Measurements from ENCODE around the gene ABCA2. TPM values are rescaled to one million over a fixed set of nuclear protein-coding genes. Genes with fewer than 3 reads are reported as not detected.

The ABCA2 gene
- total RNA-seq, 1 donor from 2014 or later = 16.2 TPM

DNA sequence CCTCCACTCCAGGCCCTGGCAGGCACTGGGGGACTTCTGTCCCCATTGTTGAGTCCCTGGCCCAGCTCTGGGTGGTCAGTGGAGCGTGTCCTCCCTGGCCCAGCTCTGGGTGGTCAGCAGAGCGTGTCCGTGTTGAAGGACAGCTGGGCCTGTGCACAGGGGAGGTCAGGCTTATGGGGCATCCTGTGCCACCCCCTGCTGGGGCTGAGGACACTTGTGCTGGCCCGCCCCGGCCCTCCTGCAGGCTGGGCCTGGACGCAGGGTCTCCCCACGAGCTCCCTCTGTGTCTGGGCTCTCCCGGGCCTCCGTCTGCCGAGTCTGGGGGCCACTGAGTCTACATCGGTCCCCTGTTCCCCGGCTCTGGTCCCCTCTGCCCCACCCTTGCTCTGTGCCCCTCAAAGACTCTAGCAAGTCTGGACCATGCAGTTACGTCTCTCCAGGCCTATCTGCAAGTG lies 20.2 kb downstream of the ABCA2 start:
- H3K9ac ChIP-seq (ENCODE audit: low read length) = no peak overlapping the region
- FAIRE-seq = no peak

DNA sequence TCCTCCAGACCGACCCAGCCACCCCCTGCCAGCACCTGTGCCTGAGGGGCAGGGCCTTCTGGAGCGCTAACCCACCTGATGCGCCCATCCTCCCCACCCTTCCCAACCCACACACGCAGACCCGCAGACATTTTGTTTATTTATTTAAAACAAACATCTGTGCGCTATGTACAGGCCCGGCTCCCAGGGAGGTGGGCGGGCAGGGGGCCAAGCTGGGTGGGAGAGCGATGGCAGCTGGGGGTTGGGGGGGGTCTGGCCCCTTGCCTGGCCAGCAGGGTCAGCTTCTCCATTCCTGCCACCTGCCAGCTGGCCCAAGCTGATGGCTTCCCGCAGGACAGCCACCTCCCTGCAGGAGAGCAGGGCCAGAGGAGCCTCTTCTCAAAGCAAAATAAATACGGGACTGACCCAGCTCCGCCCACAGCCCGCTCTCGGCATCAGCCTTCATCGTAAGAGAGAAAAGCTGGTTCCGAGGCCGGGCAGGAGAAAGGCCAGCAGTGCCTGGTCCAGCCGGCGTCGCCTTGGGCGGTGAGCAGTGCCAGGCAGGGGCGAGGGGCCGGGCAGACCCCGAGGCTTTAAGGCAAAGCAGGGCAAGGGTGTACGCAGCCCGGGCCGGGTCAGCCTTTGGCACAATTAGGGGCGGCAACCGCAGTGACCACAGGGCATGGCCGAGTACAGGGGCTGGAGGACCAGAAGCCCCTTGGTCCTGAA lies 20.8 kb downstream of the ABCA2 start:
- Mint-ChIP-seq H3K27ac (ENCODE audit: unreplicated experiment) (no peak overlapping the region), H3K4me1 (ENCODE audit: low read depth, unreplicated experiment) (no peaks in the 10 kb centered on the region), H3K27me3 (ENCODE audit: low read depth, unreplicated experiment) (no peaks in the 10 kb centered on the region), H3K9me3 (ENCODE audit: unreplicated experiment) (no peaks in the 10 kb centered on the region), H3K4me3 (ENCODE audit: unreplicated experiment) (no peak overlapping the region), H3K36me3 (ENCODE audit: low read depth, unreplicated experiment) (peaks cover 2% of the 10 kb centered on the region)
- no peak overlapping the region for H3K4me2 ChIP-seq (ENCODE audit: low read length)
- H3K27ac ChIP-seq (ENCODE audit: low read depth, low read length) = no peak overlapping the region
- no peaks in the 10 kb centered on the region for H3K27me3 ChIP-seq (ENCODE audit: insufficient read depth, low read length)
- no peaks in the 10 kb centered on the region for H3K36me3 ChIP-seq (ENCODE audit: insufficient read depth, low read length)
- DNase-seq (ENCODE audit: low read depth) (no peak), FAIRE-seq (no peak)
- no peaks in the 10 kb centered on the region for H3K9me3 ChIP-seq (ENCODE audit: insufficient read depth, low read depth, low read length)
- no peak overlapping the region for H3K4me3 ChIP-seq (ENCODE audit: insufficient read depth, low read depth, low read length)
- H4K20me1 ChIP-seq (ENCODE audit: insufficient read depth, low read length) = no peaks in the 10 kb centered on the region
- no peak overlapping the region for H3K9ac ChIP-seq (ENCODE audit: low read length)
- TF ChIP-seq EZH2 (IDR thresholded peaks at IDR 0.05; ENCODE audit: insufficient read depth, low read length) = no peak
- TF ChIP-seq, protein P1, sequence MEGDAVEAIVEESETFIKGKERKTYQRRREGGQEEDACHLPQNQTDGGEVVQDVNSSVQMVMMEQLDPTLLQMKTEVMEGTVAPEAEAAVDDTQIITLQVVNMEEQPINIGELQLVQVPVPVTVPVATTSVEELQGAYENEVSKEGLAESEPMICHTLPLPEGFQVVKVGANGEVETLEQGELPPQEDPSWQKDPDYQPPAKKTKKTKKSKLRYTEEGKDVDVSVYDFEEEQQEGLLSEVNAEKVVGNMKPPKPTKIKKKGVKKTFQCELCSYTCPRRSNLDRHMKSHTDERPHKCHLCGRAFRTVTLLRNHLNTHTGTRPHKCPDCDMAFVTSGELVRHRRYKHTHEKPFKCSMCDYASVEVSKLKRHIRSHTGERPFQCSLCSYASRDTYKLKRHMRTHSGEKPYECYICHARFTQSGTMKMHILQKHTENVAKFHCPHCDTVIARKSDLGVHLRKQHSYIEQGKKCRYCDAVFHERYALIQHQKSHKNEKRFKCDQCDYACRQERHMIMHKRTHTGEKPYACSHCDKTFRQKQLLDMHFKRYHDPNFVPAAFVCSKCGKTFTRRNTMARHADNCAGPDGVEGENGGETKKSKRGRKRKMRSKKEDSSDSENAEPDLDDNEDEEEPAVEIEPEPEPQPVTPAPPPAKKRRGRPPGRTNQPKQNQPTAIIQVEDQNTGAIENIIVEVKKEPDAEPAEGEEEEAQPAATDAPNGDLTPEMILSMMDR (IDR thresholded peaks at IDR 0.05; ENCODE audit: insufficient read depth, low read depth, low read length) = no peak
- no peak overlapping the region for H2AFZ ChIP-seq (ENCODE audit: low read depth, low read length)
- no peaks in the 10 kb centered on the region for H3K79me2 ChIP-seq (ENCODE audit: insufficient read depth, low read length)
- H3K4me1 ChIP-seq (ENCODE audit: insufficient read depth, low read length) = peaks cover 4% of the 10 kb centered on the region

More for the DNA sequence above, 20.2 kb downstream of the ABCA2 start:
- no peaks in the 10 kb centered on the region for H4K20me1 ChIP-seq (ENCODE audit: insufficient read depth, low read length)
- Mint-ChIP-seq H3K27ac (ENCODE audit: unreplicated experiment) (no peak overlapping the region), H3K4me3 (ENCODE audit: unreplicated experiment) (no peak overlapping the region), H3K9me3 (ENCODE audit: unreplicated experiment) (no peaks in the 10 kb centered on the region), H3K27me3 (ENCODE audit: low read depth, unreplicated experiment) (no peaks in the 10 kb centered on the region), H3K4me1 (ENCODE audit: low read depth, unreplicated experiment) (no peaks in the 10 kb centered on the region), H3K36me3 (ENCODE audit: low read depth, unreplicated experiment) (peaks cover 2% of the 10 kb centered on the region)
- no peak overlapping the region for H2AFZ ChIP-seq (ENCODE audit: low read depth, low read length)
- no peaks in the 10 kb centered on the region for H3K36me3 ChIP-seq (ENCODE audit: insufficient read depth, low read length)
- no peaks in the 10 kb centered on the region for H3K27me3 ChIP-seq (ENCODE audit: insufficient read depth, low read length)
- H3K9me3 ChIP-seq (ENCODE audit: insufficient read depth, low read depth, low read length) = no peaks in the 10 kb centered on the region
- no peaks in the 10 kb centered on the region for H3K79me2 ChIP-seq (ENCODE audit: insufficient read depth, low read length)
- no peak overlapping the region for H3K27ac ChIP-seq (ENCODE audit: low read depth, low read length)
- H3K4me2 ChIP-seq (ENCODE audit: low read length) = no peak overlapping the region
- DNase-seq (ENCODE audit: low read depth) = no peak
- peaks cover 4% of the 10 kb centered on the region for H3K4me1 ChIP-seq (ENCODE audit: insufficient read depth, low read length)
- TF ChIP-seq, protein P1 (IDR thresholded peaks at IDR 0.05; ENCODE audit: insufficient read depth, low read depth, low read length) = no peak
- no peak for TF ChIP-seq EZH2 (IDR thresholded peaks at IDR 0.05; ENCODE audit: insufficient read depth, low read length)
- no peak overlapping the region for H3K4me3 ChIP-seq (ENCODE audit: insufficient read depth, low read depth, low read length)
